ENCODE results near the gene MPHOSPH9. TPM values are rescaled to one million over a fixed set of nuclear protein-coding genes. Genes with fewer than 3 reads are reported as not detected.
"Not testable (repeated sequence)": the region's sequence is repeated elsewhere in the genome, so short reads cannot be mapped to it uniquely, and the experiment has no call there.

The MPHOSPH9 gene
- total RNA-seq, 2 experiments from 2014 or later: 134 to 162 TPM

DNA sequence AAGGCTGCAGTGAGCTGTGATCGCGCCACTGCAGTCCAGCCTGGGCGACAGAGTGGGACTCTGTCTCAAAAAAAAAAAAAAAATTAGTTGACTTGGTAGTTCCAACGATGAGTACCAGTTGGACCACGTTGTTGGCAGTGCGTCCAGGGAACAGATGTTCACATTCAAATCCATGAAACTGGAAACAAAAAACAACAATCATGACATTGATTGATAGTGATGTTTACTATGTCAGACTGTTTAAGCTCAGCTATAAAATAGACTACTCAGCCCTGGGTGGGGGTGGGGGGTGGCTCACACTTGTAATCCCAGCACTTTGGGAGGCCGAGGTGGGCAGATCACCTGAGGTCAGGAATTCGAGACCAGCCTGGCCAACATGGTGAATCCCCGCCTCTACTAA, 19.4 kb upstream of the MPHOSPH9 start:
- DNase-seq, POLR2A ChIA-PET, H3K27me3 Mint-ChIP-seq, H3K9me3 Mint-ChIP-seq, H3K27ac Mint-ChIP-seq, H3K4me3 Mint-ChIP-seq: not testable (repeated sequence)
- CTCF ChIA-PET: interaction anchor here (1.4 kb wide), 1 partner anchor 13 kb away, joined by 4 read pairs; no protein-coding TSS in a partner anchor
- H3K4me1 Mint-ChIP-seq: peaks cover 25% of the 10 kb centered on the region
- peaks cover 54% of the 10 kb centered on the region for H3K36me3 Mint-ChIP-seq (ENCODE audit: low read depth)

DNA sequence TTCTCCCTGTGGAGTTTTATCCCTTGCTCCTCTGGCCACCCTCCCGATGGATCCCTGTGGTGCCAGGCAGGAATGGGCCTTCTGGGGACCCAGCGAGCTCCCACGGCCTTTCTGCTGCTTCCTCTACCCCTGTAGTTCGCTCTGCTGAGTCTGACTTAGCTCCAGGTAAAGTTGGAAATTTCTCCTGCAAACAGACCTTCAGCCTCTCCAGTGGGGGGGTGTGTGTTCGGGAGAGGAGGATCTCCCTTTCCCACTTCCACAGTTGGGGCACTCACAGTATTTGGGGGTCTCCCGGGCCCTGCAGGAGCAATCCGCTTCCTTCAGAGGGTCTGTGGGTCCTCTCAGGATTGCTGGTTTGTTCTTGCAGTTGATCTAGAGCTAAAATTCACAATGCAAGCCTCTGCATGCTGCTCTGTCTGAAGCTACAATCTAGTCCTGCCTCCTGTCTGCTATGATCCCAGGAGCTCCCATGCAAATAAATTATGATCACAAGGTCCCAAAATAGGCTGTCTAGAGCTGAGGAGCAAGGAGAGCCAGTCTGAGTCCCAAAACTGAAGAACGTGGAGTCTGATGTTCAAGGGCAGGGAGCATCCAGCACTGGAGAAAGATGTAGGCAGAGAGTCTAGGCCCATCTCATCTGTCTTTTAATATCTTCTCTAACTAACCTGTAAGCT, 18.6 kb upstream of the MPHOSPH9 start:
- Mint-ChIP-seq H3K27me3 (no peaks in the 10 kb centered on the region), H3K36me3 (ENCODE audit: low read depth) (peaks cover 54% of the 10 kb centered on the region), H3K4me1 (peaks cover 31% of the 10 kb centered on the region), H3K9me3 (peaks cover 6% of the 10 kb centered on the region), H3K4me3 (no peak overlapping the region), H3K27ac (peak overlapping the region; percentile 60)
- CTCF ChIA-PET: interaction anchor here (1.4 kb wide), 2 partner anchors 9 to 13 kb away, joined by 3 to 4 read pairs; no protein-coding TSS in a partner anchor
- no peak for DNase-seq
- POLR2A ChIA-PET: no interaction called here

DNA sequence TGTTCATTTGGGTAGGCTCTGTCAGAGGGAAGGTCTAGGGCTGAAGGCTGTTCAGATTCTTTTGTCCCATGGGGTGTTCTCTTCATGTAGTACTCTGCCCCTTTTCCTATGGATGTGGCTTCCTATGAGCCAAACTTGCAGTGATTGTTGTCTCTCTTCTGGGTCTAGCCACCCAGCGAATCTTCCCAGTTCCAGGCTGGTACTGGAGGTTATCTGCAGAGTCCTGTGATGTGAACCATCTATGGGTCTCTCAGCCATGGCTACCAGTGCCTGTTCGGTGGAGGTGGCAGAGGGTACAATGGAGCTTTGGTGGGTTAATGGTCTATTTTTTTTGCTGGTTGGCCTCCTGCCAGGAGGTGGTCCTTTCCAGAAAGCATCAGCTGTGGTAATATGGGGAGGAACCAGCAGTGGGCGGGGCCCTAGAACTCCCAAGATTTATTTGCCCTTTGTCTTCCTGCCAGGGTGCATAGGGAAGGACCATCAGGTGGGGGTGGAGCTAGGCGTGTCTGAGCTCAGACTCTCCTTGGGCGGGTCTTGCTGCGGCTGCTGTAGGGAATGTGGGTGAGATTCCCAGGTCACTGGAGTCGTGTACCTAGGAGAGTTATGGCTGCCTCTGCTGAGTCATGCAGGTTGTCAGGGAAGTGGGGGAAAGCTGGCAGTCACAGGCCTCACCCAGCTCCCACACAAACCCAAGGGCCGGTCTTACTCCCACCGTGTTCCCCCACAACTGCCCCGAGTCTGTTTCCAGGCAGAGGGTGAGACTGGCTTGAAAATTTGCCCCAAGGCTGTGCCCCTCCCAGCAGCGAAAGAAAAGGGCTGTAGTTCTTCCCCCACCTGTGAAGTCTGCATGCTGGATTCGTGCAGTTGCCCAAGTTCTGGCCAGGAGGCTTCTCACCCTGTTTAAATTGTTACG, 17.8 kb upstream of the MPHOSPH9 start:
- ChIA-PET POLR2A (no interaction called here), CTCF (interaction anchor here (0.5 to 1.9 kb wide), 6 partner anchors 9 to 365 kb away, joined by 3 to 4 read pairs (median 3); partner anchors contain the start of genes MPHOSPH9 and MTRFR)
- DNase-seq: no peak
- H3K27ac Mint-ChIP-seq: peak overlapping the region; percentile 60
- peaks cover 34% of the 10 kb centered on the region for H3K4me1 Mint-ChIP-seq
- peaks cover 52% of the 10 kb centered on the region for H3K36me3 Mint-ChIP-seq (ENCODE audit: low read depth)
- peaks cover 6% of the 10 kb centered on the region for H3K9me3 Mint-ChIP-seq
- no peak overlapping the region for H3K4me3 Mint-ChIP-seq
- H3K27me3 Mint-ChIP-seq: no peaks in the 10 kb centered on the region

DNA sequence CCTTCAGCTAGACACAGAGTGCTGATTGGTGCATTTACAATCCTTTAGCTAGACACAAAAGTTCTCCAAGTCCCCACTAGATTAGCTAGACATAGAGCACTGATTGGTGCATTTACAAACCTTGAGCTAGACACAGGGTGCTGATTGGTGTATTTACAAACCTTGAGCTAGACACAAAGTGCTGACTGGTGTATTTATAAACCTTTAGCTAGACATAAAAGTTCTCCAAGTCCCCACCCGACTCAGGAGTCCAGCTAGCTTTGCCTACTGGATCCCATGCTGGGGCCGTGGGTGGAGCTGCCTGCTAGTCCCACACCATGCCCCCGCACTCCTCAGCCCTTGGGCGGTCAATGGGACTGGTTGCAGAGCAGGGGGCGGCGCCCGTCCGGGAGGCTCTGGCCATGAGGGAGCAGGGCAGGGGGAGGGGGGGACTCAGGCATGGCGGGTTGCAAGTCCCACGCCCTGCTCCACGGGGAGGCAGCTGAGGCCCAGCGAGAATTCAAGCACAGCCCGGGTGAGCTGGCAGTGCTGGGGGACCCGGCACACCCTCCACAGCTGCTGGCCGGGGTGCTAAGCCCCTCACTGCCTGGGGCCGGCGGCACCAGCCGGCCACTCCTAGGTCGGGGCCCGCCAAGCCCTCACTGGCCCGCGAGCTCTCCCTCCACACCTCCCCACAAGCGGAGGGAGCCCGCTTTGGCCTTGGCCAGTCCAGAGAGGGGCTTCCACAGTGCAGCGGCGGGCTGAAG, 16.2 kb upstream of the MPHOSPH9 start:
- Mint-ChIP-seq H3K4me1 (peaks cover 40% of the 10 kb centered on the region), H3K36me3 (ENCODE audit: low read depth) (peaks cover 51% of the 10 kb centered on the region)
- H3K27me3 Mint-ChIP-seq, H3K27ac Mint-ChIP-seq, H3K4me3 Mint-ChIP-seq, DNase-seq, POLR2A ChIA-PET, H3K9me3 Mint-ChIP-seq: not testable (repeated sequence)
- CTCF ChIA-PET: interaction anchor here (0.8 to 2.3 kb wide), 5 partner anchors 8 to 219 kb away, joined by 3 to 10 read pairs (median 3); partner anchors contain the start of genes MPHOSPH9 and MTRFR

DNA sequence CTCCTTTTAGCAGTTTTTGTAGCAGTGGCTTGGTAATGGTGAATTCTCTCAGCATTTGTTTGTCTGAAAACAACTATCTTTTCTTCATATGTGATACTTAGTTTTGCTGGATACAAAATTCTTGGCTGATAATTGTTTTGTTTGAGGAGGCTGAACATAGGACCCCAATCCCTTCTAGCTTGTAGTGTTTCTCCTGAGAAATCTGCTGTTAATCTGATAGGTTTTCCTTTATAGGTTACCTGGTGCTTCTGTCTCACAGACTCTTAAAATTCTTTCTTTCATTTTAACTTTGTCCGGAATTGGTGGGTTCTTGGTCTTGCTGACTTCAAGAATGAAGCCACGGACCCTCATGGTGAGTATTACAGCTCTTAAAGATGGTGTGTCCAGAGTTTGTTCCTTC, 15.2 kb upstream of the MPHOSPH9 start:
- POLR2A ChIA-PET, H3K27ac Mint-ChIP-seq, H3K9me3 Mint-ChIP-seq, DNase-seq, H3K27me3 Mint-ChIP-seq, H3K4me3 Mint-ChIP-seq: not testable (repeated sequence)
- CTCF ChIA-PET: interaction anchor here (0.8 to 2.3 kb wide), 2 partner anchors 10 to 220 kb away, joined by 3 to 10 read pairs; no protein-coding TSS in a partner anchor
- H3K4me1 Mint-ChIP-seq: peaks cover 43% of the 10 kb centered on the region
- peaks cover 49% of the 10 kb centered on the region for H3K36me3 Mint-ChIP-seq (ENCODE audit: low read depth)

DNA sequence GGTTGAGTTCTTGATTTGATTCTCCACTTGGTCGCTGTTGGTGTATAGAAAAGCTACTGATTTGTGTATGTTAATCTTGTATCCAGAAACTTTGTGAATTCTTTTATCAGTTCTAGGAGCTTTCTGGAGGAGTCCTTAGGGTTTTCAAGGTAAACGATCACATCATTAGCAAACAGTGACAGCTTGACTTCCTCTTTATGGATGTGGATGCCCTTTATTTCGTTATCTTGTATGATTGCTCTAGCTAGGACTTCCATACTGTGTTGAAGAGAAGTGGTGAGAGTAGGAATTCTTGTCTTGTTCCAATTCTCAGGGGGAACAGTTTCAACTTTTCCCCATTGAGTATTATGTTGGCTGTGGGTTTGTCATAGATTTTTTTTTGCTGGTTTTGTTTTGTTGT, 12.7 kb upstream of the MPHOSPH9 start:
- Mint-ChIP-seq H3K27ac (peak overlapping the region; percentile 55), H3K27me3 (no peaks in the 10 kb centered on the region), H3K4me1 (peaks cover 50% of the 10 kb centered on the region), H3K4me3 (no peak overlapping the region), H3K9me3 (peaks cover 6% of the 10 kb centered on the region), H3K36me3 (ENCODE audit: low read depth) (peaks cover 61% of the 10 kb centered on the region)
- POLR2A ChIA-PET: interaction anchor here (0.7 kb wide), 1 partner anchor 13 kb away, joined by 19 read pairs; no protein-coding TSS in a partner anchor
- no peak for DNase-seq
- CTCF ChIA-PET: interaction anchor here (1.8 kb wide), 1 partner anchor 11 kb away, joined by 4 read pairs; no protein-coding TSS in a partner anchor

DNA sequence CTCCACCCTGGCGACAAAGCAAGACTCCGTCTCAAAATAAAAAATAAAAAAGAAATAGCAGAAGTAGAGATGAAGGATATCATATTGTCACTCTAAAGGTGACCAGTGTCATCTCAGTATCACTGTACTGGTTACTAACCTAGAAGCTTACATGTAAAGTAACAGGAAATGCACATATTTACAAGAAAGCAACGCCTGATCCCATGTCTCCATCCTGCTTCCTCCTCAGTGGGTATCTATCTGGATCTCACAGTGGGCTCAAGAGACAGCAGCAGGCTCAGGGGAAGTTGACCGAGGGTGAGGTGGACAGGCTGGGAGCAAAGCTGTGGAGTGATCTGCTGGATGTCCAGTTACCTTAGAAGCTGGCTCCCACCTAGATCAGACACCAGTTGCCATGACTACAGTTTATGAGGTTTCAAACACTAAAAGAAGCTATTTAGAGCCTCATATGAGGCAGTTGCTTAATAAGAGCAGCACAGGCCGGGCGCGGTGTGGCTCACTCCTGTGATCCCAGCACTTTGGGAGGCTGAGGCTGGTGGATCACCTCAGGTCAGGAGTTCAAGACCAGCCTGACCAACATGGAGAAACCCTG, 10.8 kb upstream of the MPHOSPH9 start:
- ChIA-PET CTCF (interaction anchor here (0.7 to 3.5 kb wide), 2 partner anchors 12 to 92 kb away, joined by 3 to 14 read pairs; partner anchors contain the start of genes MPHOSPH9 and MTRFR), POLR2A (interaction anchor here (2.9 kb wide), 1 partner anchor 11 kb away, joined by 14 read pairs; the partner anchor contains the start of genes MPHOSPH9 and MTRFR)
- H3K4me1 Mint-ChIP-seq: peaks cover 45% of the 10 kb centered on the region

DNA sequence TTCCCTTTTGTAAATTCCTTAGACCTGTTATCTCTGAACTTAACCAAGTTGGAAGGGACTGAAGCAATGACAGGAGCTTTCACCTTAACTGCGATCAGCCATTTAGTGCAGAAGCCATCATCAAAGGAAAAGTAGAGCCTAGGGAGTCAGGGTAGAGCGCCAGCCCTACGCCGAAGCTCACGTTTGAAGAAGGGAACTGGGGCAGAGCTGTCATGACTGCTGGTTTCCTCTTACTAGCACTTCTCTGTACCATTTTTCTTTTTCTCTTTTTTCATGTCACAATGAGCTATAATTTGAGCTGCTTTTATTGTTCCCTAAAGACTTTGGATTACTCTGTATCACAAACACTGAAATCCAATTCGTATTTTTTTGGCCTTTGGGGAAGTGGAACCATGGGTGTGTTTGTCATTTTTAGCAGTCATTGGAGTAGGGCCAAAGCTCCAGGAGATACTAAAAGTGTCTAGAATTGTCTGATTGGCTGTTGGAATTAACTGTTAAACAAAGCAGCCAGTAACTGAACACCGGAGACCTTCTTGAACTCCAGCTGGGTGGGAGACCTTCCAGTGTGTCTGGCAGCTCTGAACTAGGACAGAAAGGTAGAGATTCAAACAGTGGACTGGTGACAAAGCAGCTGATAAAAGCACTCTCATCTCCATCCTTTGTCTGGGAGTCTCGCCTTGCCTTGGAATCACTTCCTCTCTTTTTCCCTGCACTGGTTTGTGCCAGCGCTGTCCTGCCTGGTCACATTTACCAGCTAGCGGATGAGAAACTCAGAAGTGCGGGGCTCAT, 9.4 kb upstream of the MPHOSPH9 start:
- Mint-ChIP-seq H3K36me3 (ENCODE audit: low read depth) (peaks cover 45% of the 10 kb centered on the region), H3K9me3 (no peaks in the 10 kb centered on the region), H3K4me3 (no peak overlapping the region), H3K27ac (peak overlapping the region; percentile 71), H3K27me3 (no peaks in the 10 kb centered on the region), H3K4me1 (peaks cover 51% of the 10 kb centered on the region)
- POLR2A ChIA-PET: interaction anchor here (2.9 kb wide), 1 partner anchor 9 kb away, joined by 14 read pairs; the partner anchor contains the start of genes MPHOSPH9 and MTRFR
- DNase-seq: no peak
- CTCF ChIA-PET: interaction anchor here (0.9 to 3.5 kb wide), 5 partner anchors 8 to 124 kb away, joined by 3 to 14 read pairs (median 3); partner anchors contain the start of genes MPHOSPH9 and MTRFR

More for the DNA sequence above, 10.8 kb upstream of the MPHOSPH9 start:
- Mint-ChIP-seq H3K4me3 (no peak overlapping the region), H3K27me3 (no peaks in the 10 kb centered on the region), H3K9me3 (peaks cover 6% of the 10 kb centered on the region), H3K36me3 (ENCODE audit: low read depth) (peaks cover 55% of the 10 kb centered on the region), H3K27ac (no peak overlapping the region)
- no peak for DNase-seq

DNA sequence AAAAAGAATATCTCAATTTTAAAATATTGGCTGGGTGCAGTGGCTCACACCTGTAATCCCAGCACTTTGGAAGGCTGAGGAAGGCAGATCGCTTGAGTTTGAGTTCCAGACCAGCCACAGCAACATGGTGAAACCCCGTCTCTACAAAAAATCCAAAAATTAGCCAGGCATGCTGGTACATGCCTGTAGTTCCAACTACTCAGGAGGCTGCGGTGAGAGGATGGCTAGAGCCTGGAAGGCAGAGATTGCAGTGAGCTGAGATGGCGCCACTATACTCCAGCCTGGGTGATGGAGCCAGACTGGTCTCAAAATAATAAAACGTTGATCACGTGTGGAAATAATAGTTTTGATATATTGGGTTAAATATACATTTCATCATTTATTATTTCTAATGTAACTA, 6.0 kb upstream of the MPHOSPH9 start:
- CTCF ChIA-PET: interaction anchor here (1.2 to 2.5 kb wide), 7 partner anchors 9 to 336 kb away, joined by 3 to 15 read pairs (median 5); no protein-coding TSS in a partner anchor
- no peak overlapping the region for H3K27ac Mint-ChIP-seq
- peaks cover 43% of the 10 kb centered on the region for H3K36me3 Mint-ChIP-seq (ENCODE audit: low read depth)
- no peaks in the 10 kb centered on the region for H3K27me3 Mint-ChIP-seq
- peaks cover 56% of the 10 kb centered on the region for H3K4me1 Mint-ChIP-seq
- POLR2A ChIA-PET: interaction anchor here (0.6 kb wide), 1 partner anchor 13 kb away, joined by 3 read pairs; no protein-coding TSS in a partner anchor
- no peak for DNase-seq
- H3K9me3 Mint-ChIP-seq: no peaks in the 10 kb centered on the region
- H3K4me3 Mint-ChIP-seq: no peak overlapping the region

DNA sequence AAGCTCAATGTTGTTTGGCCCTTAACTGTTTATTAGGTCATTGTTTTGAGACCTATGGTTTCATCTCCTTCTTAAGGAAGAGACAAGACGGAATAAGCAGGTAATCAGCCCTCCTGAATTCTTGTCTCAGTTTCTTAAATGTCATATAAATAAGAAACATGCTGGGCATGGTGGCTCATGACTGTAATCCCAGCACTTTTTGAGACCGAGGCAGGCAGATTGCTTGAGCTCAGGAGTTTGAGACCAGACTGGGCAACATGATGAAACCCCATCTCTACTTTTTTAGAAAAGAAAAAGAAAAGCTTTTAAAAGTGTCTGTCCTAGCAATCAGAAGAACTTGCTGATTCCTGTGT, 5.4 kb upstream of the MPHOSPH9 start:
- peaks cover 56% of the 10 kb centered on the region for H3K4me1 Mint-ChIP-seq
- H3K9me3 Mint-ChIP-seq: no peaks in the 10 kb centered on the region
- POLR2A ChIA-PET: interaction anchor here (0.6 to 1.3 kb wide), 2 partner anchors 12 to 257 kb away, joined by 3 read pairs; no protein-coding TSS in a partner anchor
- H3K36me3 Mint-ChIP-seq (ENCODE audit: low read depth): peaks cover 43% of the 10 kb centered on the region
- CTCF ChIA-PET: interaction anchor here (0.6 to 2.2 kb wide), 27 partner anchors 9 to 377 kb away, joined by 3 to 15 read pairs (median 4); partner anchors contain the start of gene OGFOD2
- no peak for DNase-seq
- H3K4me3 Mint-ChIP-seq: peak overlapping the region; percentile 45
- peak overlapping the region; percentile 88 for H3K27ac Mint-ChIP-seq
- H3K27me3 Mint-ChIP-seq: no peaks in the 10 kb centered on the region
